Ascending aorta (tissue), 2 donors: ENCODE measurements around the gene HSF5. TPM values are rescaled to one million over a fixed set of nuclear protein-coding genes. Genes with fewer than 3 reads are reported as not detected.
A peak's percentile ranks its signal among the peaks of the same experiment; 100 is the strongest.

Experiments
- DNase-seq, 2 donors: peaks; one replicate each; pipeline ENCODE4 v3.0.0-alpha.2; 2019; ENCODE audit warnings: low spot score in 2 of 2
- H3K27ac ChIP-seq, 2 donors: fragments of 200-600 bp; sonication (generic); one replicate each; pipeline ENCODE4 v1.5.1; 2016 to 2017; ENCODE audit warnings: mild to moderate bottlenecking in 1 of 2
- H3K27me3 ChIP-seq: fragments of 200-600 bp; sonication (generic); one replicate; pipeline ENCODE4 v1.5.1; 2017
- H3K36me3 ChIP-seq, 2 donors: fragments of 200-600 bp; sonication (generic); one replicate each; pipeline ENCODE4 v1.5.1; 2016
- H3K4me1 ChIP-seq, 2 donors: fragments of 200-600 bp; sonication (generic); one replicate each; pipeline ENCODE4 v1.5.1; 2016 to 2017; ENCODE audit warnings: mild to moderate bottlenecking in 1 of 2
- H3K4me3 ChIP-seq, 2 donors: fragments of 200-600 bp; sonication (generic); one replicate each; pipeline ENCODE4 v1.5.1; 2016 to 2017; ENCODE audit warnings: mild to moderate bottlenecking in 1 of 2
- H3K9me3 ChIP-seq, 2 donors: fragments of 200-600 bp; sonication (generic); one replicate each; pipeline ENCODE4 v1.5.1; 2016
- CTCF ChIP-seq, 3 experiments: fragments of 200-600 bp in 2 of 3; fragments of 450-650 bp in 1 of 3; sonication (generic) in 2 of 3; IDR thresholded peaks; one replicate each; pipeline ENCODE4 v1.5.1; 2016 to 2019; ENCODE audit warnings: antibody characterized with exemption in 3 of 3, mild to moderate bottlenecking in 1 of 3, moderate library complexity in 1 of 3
- intact Hi-C: fragments of 100-400 bp; cut with DNase I; formaldehyde crosslinking; loops from one replicate; pipeline ENCODE4 v1.15.1; 2023
- total RNA-seq: library from RNA; depleted of rRNA; stranded (reverse); fragments of >200 nt; gene quantifications from one replicate; pipeline ENCODE4 v1.1.0, GENCODE V29; 2016

The HSF5 gene
- total RNA-seq, 1 donor from 2014 or later = not detected

- Histone ChIP-seq H3K4me3 (peak overlapping the region; percentile 78 to 79), H3K9me3 (no peaks in the 10 kb centered on the region), H3K27ac (no peak overlapping the region), H3K36me3 (peaks cover 38 to 42% of the 10 kb centered on the region in 2 donors), H3K27me3 (no peaks in the 10 kb centered on the region), H3K4me1 (peaks cover 7 to 17% of the 10 kb centered on the region in 2 donors)
- no peak for TF ChIP-seq CTCF (IDR thresholded peaks at IDR 0.05)
- intact Hi-C loops = no loop called here
- DNase-seq = no peak
These were observed 25.2 kb upstream of the HSF5 start for GRCh38 chr17:58513267-58513964.

GRCh38 chr17:58510075-58510474 is 21.9 kb upstream of the HSF5 start:
- peaks cover 7 to 9% of the 10 kb centered on the region in 2 donors for H3K4me1 ChIP-seq
- peaks cover 62 to 75% of the 10 kb centered on the region in 2 donors for H3K36me3 ChIP-seq
- H3K9me3 ChIP-seq = no peaks in the 10 kb centered on the region
- DNase-seq = no peak
- intact Hi-C loops = no loop called here
- H3K27ac ChIP-seq = no peak overlapping the region
- no peak overlapping the region for H3K4me3 ChIP-seq
- TF ChIP-seq CTCF (IDR thresholded peaks at IDR 0.05) = no peak
- no peaks in the 10 kb centered on the region for H3K27me3 ChIP-seq

- intact Hi-C loops = no loop called here
- no peak for TF ChIP-seq CTCF (IDR thresholded peaks at IDR 0.05)
- Histone ChIP-seq H3K4me3 (no peak overlapping the region), H3K36me3 (peaks cover 78 to 91% of the 10 kb centered on the region in 2 donors), H3K4me1 (peaks cover 1 to 2% of the 10 kb centered on the region in 2 donors), H3K9me3 (no peaks in the 10 kb centered on the region), H3K27me3 (no peaks in the 10 kb centered on the region), H3K27ac (no peak overlapping the region)
- no peak for DNase-seq
These were observed 20.3 kb upstream of the HSF5 start for GRCh38 chr17:58508341-58509067.

- Histone ChIP-seq H3K36me3 (peaks cover 85 to 98% of the 10 kb centered on the region in 2 donors), H3K4me1 (no peaks in the 10 kb centered on the region), H3K4me3 (no peak overlapping the region), H3K27ac (no peak overlapping the region), H3K9me3 (no peaks in the 10 kb centered on the region), H3K27me3 (no peaks in the 10 kb centered on the region)
- no peak for TF ChIP-seq CTCF (IDR thresholded peaks at IDR 0.05)
- intact Hi-C loops = no loop called here
- no peak for DNase-seq
These were observed 19.0 kb upstream of the HSF5 start for GRCh38 chr17:58507123-58507634.

GRCh38 chr17:58506354-58507080 is 18.3 kb upstream of the HSF5 start:
- Histone ChIP-seq H3K36me3 (peaks cover 85 to 98% of the 10 kb centered on the region in 2 donors), H3K9me3 (no peaks in the 10 kb centered on the region), H3K27me3 (no peaks in the 10 kb centered on the region), H3K27ac (no peak overlapping the region), H3K4me1 (no peaks in the 10 kb centered on the region), H3K4me3 (no peak overlapping the region)
- no peak for DNase-seq
- intact Hi-C loops = no loop called here
- TF ChIP-seq CTCF (IDR thresholded peaks at IDR 0.05) = no peak
